CD4-positive, CD25-positive, alpha-beta regulatory T cell (primary cell): Measurements from ENCODE around the gene IL1RAPL1. TPM values are rescaled to one million over a fixed set of nuclear protein-coding genes. Genes with fewer than 3 reads are reported as not detected.

ENCODE experiments used
- ATAC-seq, 2 donors: fragments of 150-1000 bp; cut with Tn5 transposase; one replicate each; pipeline ENCODE4 v1.10.0; 2021; ENCODE audit warnings: low read depth in 2 of 2, moderate number of reproducible peaks in 2 of 2, moderate library complexity in 1 of 2
- DNase-seq, 3 donors: peaks; one replicate each; pipeline versions ENCODE4 v3.0.0 to v3.0.0-alpha.2; 2012 to 2022; ENCODE audit warnings: mixed read lengths in 1 of 3
- H3K27ac ChIP-seq: one replicate; pipeline ENCODE4 v1.7.0; 2013; ENCODE audit warnings: mild to moderate bottlenecking, low read length; ENCODE audit not compliant: insufficient read depth, poor library complexity, severe bottlenecking
- H3K27me3 ChIP-seq: one replicate; pipeline ENCODE4 v1.7.0; 2013; ENCODE audit warnings: low read length; ENCODE audit not compliant: control insufficient read depth, insufficient read depth
- H3K36me3 ChIP-seq: one replicate; pipeline ENCODE4 v1.7.0; 2013; ENCODE audit warnings: mild to moderate bottlenecking, low read length, moderate library complexity; ENCODE audit not compliant: control insufficient read depth, insufficient read depth
- H3K4me1 ChIP-seq: 2 replicates; pipeline ENCODE4 v1.7.0; 2013; ENCODE audit warnings: mild to moderate bottlenecking, low read length; ENCODE audit not compliant: insufficient read depth, control insufficient read depth, poor library complexity, severe bottlenecking
- H3K4me3 ChIP-seq: one replicate; pipeline ENCODE4 v1.7.0; 2013; ENCODE audit warnings: low read depth, mild to moderate bottlenecking, low read length, moderate library complexity
- H3K9me3 ChIP-seq, 2 experiments: 1 replicate in 1 of 2; 2 replicates in 1 of 2; pipeline ENCODE4 v1.7.0; 2013; ENCODE audit warnings: low read length in 2 of 2, mild to moderate bottlenecking in 1 of 2, moderate library complexity in 1 of 2; ENCODE audit not compliant: control insufficient read depth in 2 of 2
- H3K27ac Mint-ChIP-seq, 3 donors: one replicate each; pipeline ENCODE4 v1.8.0; 2020 to 2022; ENCODE audit warnings: mild to moderate bottlenecking in 3 of 3, mixed read lengths in 3 of 3, moderate library complexity in 2 of 3
- H3K27me3 Mint-ChIP-seq: one replicate; pipeline ENCODE4 v1.8.0; 2022; ENCODE audit warnings: mild to moderate bottlenecking, mixed read lengths
- H3K36me3 Mint-ChIP-seq: one replicate; pipeline ENCODE4 v1.8.0; 2020; ENCODE audit warnings: mixed read lengths
- H3K4me1 Mint-ChIP-seq, 4 donors: one replicate each; pipeline ENCODE4 v1.8.0; 2020 to 2022; ENCODE audit warnings: mixed read lengths in 4 of 4, mild to moderate bottlenecking in 1 of 4
- H3K4me3 Mint-ChIP-seq, 4 donors: one replicate each; pipeline ENCODE4 v1.8.0; 2020 to 2022; ENCODE audit warnings: mild to moderate bottlenecking in 4 of 4, mixed read lengths in 4 of 4, moderate library complexity in 3 of 4
- H3K9me3 Mint-ChIP-seq, 7 donors: one replicate each; pipeline ENCODE4 v1.8.0; 2020 to 2022; ENCODE audit warnings: mixed read lengths in 7 of 7, mild to moderate bottlenecking in 3 of 7, moderate library complexity in 2 of 7
- polyA plus RNA-seq, 4 donors: library from polyadenylated mRNA; unstranded; fragments of 300-500 nt; fragmentation: Illumina TruSeq; gene quantifications; one replicate each; pipeline ENCODE4 v1.2.3, GENCODE V29; 2021
- total RNA-seq: library from RNA; stranded (reverse); gene quantifications from one replicate; pipeline ENCODE4 v1.2.3, GENCODE V29; 2022

Gene IL1RAPL1
- total and polyA plus RNA-seq, 5 donors from 2014 or later, result not detected

DNA sequence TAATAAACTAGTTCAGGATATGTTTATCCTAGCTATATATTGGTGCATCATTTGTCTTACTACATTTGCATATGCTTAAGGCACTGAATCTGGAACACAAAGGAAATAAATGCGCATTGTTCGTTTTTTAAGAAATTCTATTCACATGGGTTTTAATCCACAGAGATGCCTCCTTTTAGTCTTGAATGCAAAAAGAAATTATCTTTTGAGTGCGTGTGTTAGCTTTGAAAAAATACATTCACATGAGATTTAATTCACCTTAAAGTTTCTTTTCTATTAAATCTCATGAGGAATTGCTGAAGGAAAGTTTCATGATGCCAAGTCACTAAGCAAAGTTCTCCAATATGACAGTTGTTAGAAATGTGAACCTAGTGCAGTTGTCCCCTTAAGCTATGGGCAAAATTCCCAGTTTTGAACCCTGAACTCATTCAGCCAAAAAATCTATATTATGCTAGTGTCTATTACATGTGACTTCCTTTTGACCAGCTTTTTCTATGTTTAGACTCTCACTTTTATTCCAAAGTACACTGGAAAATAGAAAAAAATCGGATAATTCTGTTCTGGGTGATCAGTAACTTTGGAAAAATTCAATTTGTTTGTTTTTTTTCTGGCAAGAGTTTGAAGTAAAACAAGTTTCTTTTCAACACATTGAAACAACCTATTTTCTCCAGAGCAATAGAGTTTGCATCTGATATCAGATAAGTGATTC lies 1201.9 kb downstream of the IL1RAPL1 start:
- DNase-seq (no peak), ATAC-seq (no peak)
- Mint-ChIP-seq H3K27me3 (no peaks in the 10 kb centered on the region), H3K36me3 (no peaks in the 10 kb centered on the region), H3K4me1 (no peaks in the 10 kb centered on the region), H3K4me3 (no peak overlapping the region), H3K9me3 (peaks cover 0 to 8% (median 0%) of the 10 kb centered on the region in 7 donors), H3K27ac (no peak overlapping the region)
- Histone ChIP-seq H3K9me3 (no peaks in the 10 kb centered on the region), H3K27me3 (no peaks in the 10 kb centered on the region), H3K36me3 (no peaks in the 10 kb centered on the region), H3K27ac (no peak overlapping the region), H3K4me3 (no peak overlapping the region), H3K4me1 (no peaks in the 10 kb centered on the region)

DNA sequence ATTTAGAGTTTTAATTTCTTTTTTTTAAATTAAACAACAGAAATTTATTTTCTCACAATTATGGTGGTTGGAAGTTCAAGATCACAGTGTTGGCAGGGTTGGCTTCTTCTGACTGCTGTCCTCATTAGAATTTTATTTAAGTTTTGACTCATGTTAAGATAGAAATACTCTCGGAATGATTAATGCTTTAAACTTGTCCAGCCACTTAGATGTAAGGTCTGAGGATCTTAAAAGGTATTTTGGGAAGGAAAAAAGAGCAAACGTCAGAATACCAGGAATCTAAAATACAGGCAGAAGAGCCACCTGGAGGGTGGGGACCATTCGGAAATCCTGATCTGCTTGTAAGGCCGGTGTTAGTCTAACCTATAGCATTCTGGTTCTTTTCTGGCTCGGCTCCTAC lies 1205.1 kb downstream of the IL1RAPL1 start:
- ATAC-seq, result no peak
- peaks cover 4% of the 10 kb centered on the region for H3K27me3 Mint-ChIP-seq

DNA sequence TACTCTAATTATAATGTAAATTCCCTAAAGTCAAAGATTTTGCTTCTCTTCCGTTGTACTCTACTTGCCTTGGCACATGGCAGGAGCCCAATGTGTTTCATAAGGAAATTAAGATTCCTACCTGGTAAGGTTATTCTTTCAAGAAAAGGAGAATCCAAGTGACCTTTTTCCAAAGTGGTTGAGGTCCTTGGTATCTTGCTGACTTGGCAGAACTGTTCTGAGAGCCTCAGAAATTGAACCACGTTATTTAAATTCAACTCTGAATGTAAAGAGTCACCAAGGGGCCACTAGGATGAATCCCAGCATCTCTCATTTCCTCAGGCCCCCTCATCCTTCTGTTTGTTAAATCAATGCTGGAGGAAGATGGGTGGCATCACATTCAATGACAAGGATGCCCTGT lies 1209.9 kb downstream of the IL1RAPL1 start:
- peaks cover 4% of the 10 kb centered on the region for H3K27me3 Mint-ChIP-seq
- H3K36me3 Mint-ChIP-seq, result no peaks in the 10 kb centered on the region
- H3K9me3 Mint-ChIP-seq, result peaks cover 0 to 2% (median 0%) of the 10 kb centered on the region in 7 donors

More for the DNA sequence above, 1205.1 kb downstream of the IL1RAPL1 start:
- Histone ChIP-seq H3K27ac (no peak overlapping the region), H3K36me3 (no peaks in the 10 kb centered on the region), H3K27me3 (no peaks in the 10 kb centered on the region), H3K9me3 (no peaks in the 10 kb centered on the region), H3K4me1 (no peaks in the 10 kb centered on the region), H3K4me3 (no peak overlapping the region)
- no peak for DNase-seq
- Mint-ChIP-seq H3K9me3 (peaks cover 0 to 4% (median 0%) of the 10 kb centered on the region in 7 donors), H3K4me3 (no peak overlapping the region), H3K36me3 (no peaks in the 10 kb centered on the region), H3K27ac (no peak overlapping the region), H3K4me1 (no peaks in the 10 kb centered on the region)

DNA sequence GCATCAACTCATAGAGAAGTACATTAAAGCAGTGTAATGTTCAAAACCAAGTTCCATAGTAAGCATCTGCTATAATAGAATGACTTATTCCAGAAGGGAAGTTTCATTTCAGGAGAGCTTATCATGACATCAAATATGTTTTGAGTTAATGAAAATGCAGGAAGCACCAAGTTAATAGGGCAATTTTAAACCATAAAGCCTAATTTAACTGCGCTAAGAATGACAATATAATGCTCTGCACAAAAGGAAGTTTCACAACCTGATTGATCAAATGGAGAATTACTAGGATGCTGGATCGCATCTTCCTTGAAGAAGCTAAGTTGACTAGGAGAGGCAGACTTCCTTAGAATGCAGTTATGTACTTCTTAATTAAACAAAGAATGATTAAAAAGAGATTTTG lies 1211.2 kb downstream of the IL1RAPL1 start:
- no peak overlapping the region for H3K27ac ChIP-seq
- H3K27ac Mint-ChIP-seq, result no peak overlapping the region
- H3K36me3 Mint-ChIP-seq, result no peaks in the 10 kb centered on the region
- ATAC-seq (no peak), DNase-seq (no peak)
- H3K9me3 Mint-ChIP-seq, result peaks cover 0 to 2% (median 0%) of the 10 kb centered on the region in 7 donors
- no peaks in the 10 kb centered on the region for H3K9me3 ChIP-seq
- H3K4me1 ChIP-seq, result no peaks in the 10 kb centered on the region
- H3K4me3 ChIP-seq, result no peak overlapping the region
- no peaks in the 10 kb centered on the region for H3K36me3 ChIP-seq
- no peaks in the 10 kb centered on the region for H3K4me1 Mint-ChIP-seq
- H3K27me3 ChIP-seq, result no peaks in the 10 kb centered on the region
- peaks cover 4% of the 10 kb centered on the region for H3K27me3 Mint-ChIP-seq
- no peak overlapping the region for H3K4me3 Mint-ChIP-seq

More for the DNA sequence above, 1209.9 kb downstream of the IL1RAPL1 start:
- H3K4me1 ChIP-seq, result no peaks in the 10 kb centered on the region
- H3K27me3 ChIP-seq, result no peaks in the 10 kb centered on the region
- H3K27ac Mint-ChIP-seq, result no peak overlapping the region
- ATAC-seq (no peak), DNase-seq (no peak)
- H3K9me3 ChIP-seq, result no peaks in the 10 kb centered on the region
- no peaks in the 10 kb centered on the region for H3K4me1 Mint-ChIP-seq
- H3K36me3 ChIP-seq, result no peaks in the 10 kb centered on the region
- no peak overlapping the region for H3K4me3 ChIP-seq
- H3K27ac ChIP-seq, result no peak overlapping the region
- no peak overlapping the region for H3K4me3 Mint-ChIP-seq

DNA sequence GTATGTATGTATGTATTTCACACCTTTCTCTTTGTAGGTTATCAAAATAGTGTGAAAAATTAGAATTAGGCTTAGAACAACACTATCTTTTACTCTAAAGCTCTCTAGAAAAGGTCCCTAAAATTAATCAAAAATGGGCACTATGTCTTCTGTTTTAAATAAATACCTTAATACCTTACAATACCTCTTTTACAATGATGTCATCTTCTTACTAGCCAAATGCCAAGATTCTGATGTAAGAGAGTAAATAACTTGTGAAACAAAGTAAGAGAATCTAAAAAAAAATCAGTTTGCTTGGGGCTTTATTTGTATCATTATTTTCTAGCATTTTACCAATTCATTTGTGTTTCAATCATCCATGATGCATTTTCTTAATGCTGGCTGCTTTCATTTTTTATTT lies 1225.9 kb downstream of the IL1RAPL1 start:
- Histone ChIP-seq H3K36me3 (no peaks in the 10 kb centered on the region), H3K4me3 (no peak overlapping the region), H3K4me1 (no peaks in the 10 kb centered on the region), H3K9me3 (no peaks in the 10 kb centered on the region), H3K27ac (no peak overlapping the region), H3K27me3 (no peaks in the 10 kb centered on the region)
- Mint-ChIP-seq H3K9me3 (peaks cover 0 to 10% (median 3%) of the 10 kb centered on the region in 7 donors), H3K36me3 (no peaks in the 10 kb centered on the region), H3K4me1 (no peaks in the 10 kb centered on the region), H3K27me3 (no peaks in the 10 kb centered on the region), H3K27ac (no peak overlapping the region), H3K4me3 (no peak overlapping the region)
- ATAC-seq, result no peak
- DNase-seq, result no peak

DNA sequence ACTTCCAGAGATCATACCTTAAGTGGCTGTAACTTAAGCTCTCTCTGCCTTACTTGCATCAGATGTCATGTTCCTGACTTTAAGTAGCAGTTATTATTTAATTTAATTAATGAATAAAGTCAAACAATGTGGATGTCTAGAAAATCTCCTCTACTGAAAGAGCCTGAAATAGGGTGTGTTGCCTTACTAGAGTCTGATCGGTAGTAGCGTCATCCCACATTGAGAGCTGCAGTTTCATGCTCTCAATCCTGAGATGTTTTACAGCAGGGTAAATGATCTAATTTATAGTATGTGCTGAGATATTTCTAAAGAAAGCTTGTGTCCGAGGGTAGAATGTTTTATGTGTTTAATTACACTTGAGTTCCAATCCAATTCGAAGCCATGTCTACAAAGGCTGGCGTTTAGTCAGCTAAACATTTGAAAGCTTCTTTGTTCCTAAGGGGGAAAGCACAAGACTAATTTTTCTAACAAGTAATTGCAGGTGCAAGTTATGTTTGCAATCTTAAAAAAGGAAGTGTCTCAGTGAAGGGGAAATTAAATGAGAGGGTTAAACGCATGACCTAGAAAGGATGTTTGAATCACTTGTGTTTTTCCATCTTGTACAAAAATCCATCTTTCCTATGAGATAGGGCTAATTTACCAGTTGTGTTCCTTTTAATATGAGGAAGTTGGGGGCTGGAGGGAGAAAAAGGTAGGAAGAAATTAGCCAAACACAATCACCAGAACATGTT lies 1237.1 kb downstream of the IL1RAPL1 start:
- Histone ChIP-seq H3K36me3 (no peaks in the 10 kb centered on the region), H3K27ac (no peak overlapping the region), H3K4me3 (no peak overlapping the region), H3K27me3 (no peaks in the 10 kb centered on the region), H3K4me1 (no peaks in the 10 kb centered on the region), H3K9me3 (no peaks in the 10 kb centered on the region)
- DNase-seq (no peak), ATAC-seq (no peak)
- H3K36me3 Mint-ChIP-seq, result no peaks in the 10 kb centered on the region
- H3K27ac Mint-ChIP-seq, result no peak overlapping the region
- no peaks in the 10 kb centered on the region for H3K4me1 Mint-ChIP-seq
- no peak overlapping the region for H3K4me3 Mint-ChIP-seq
- H3K27me3 Mint-ChIP-seq, result no peaks in the 10 kb centered on the region
- H3K9me3 Mint-ChIP-seq, result peaks cover 0 to 4% (median 1%) of the 10 kb centered on the region in 7 donors

DNA sequence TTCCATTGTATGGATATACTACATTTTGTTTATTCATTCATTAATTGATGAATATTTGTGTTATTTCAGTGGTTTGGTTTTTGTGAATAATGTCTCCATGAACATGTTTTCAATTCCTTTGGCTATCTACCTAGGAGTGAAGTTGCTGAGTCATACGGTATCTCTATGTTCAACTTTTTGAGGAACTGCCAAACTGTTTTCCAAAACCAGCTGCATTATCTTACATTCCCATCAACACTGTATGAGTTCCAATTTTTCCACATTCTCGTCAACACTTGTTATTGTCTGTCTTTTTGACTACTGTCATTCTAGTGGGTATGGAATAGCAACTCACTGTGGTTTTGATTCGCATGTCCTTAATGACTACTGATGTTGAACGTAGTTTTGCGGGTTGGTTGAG lies 1239.5 kb downstream of the IL1RAPL1 start:
- H3K9me3 ChIP-seq, result no peaks in the 10 kb centered on the region
- H3K27me3 Mint-ChIP-seq, result no peaks in the 10 kb centered on the region
- H3K27ac Mint-ChIP-seq, result no peak overlapping the region
- no peaks in the 10 kb centered on the region for H3K36me3 Mint-ChIP-seq
- H3K4me3 Mint-ChIP-seq, result no peak overlapping the region
- no peaks in the 10 kb centered on the region for H3K27me3 ChIP-seq
- no peaks in the 10 kb centered on the region for H3K4me1 Mint-ChIP-seq
- ATAC-seq (no peak), DNase-seq (no peak)
- no peaks in the 10 kb centered on the region for H3K4me1 ChIP-seq
- H3K27ac ChIP-seq, result no peak overlapping the region
- H3K36me3 ChIP-seq, result no peaks in the 10 kb centered on the region
- H3K9me3 Mint-ChIP-seq, result peaks cover 0 to 4% (median 1%) of the 10 kb centered on the region in 7 donors
- no peak overlapping the region for H3K4me3 ChIP-seq

DNA sequence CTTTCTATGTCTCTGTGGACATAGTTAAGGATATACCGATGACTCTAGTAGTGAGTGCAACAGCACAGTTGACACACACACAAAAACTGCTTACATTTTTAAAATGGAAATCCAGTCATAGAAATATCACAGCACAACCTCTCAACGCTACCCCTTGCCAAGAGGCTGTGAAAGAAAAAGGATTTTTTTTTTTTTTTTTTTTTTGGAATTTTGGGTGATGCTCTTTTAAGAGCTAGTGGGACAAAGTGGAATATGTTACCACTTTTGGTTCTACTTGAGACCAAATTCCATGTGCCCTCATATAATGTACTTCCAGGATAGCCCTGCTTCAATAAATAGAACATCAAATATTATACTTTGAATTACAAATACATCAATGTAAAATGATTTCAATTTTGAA lies 1247.1 kb downstream of the IL1RAPL1 start:
- Mint-ChIP-seq H3K9me3 (peaks cover 0 to 2% (median 0%) of the 10 kb centered on the region in 7 donors), H3K4me3 (no peak overlapping the region), H3K27ac (no peak overlapping the region), H3K4me1 (no peaks in the 10 kb centered on the region), H3K36me3 (no peaks in the 10 kb centered on the region), H3K27me3 (no peaks in the 10 kb centered on the region)
- H3K27me3 ChIP-seq, result no peaks in the 10 kb centered on the region
- no peak for ATAC-seq
- no peaks in the 10 kb centered on the region for H3K36me3 ChIP-seq
- H3K4me3 ChIP-seq, result no peak overlapping the region
- no peak for DNase-seq
- no peak overlapping the region for H3K27ac ChIP-seq
- H3K9me3 ChIP-seq, result no peaks in the 10 kb centered on the region
- no peaks in the 10 kb centered on the region for H3K4me1 ChIP-seq
